Progenitor cell of endocrine pancreas (in vitro differentiated cells): ENCODE results near the gene UBAP1L. TPM values are rescaled to one million over a fixed set of nuclear protein-coding genes. Genes with fewer than 3 reads are reported as not detected.

Experiments
- DNase-seq: peaks from one replicate; pipeline ENCODE4 v3.0.0; 2021; ENCODE audit warnings: low spot score; ENCODE audit not compliant: unreplicated experiment
- H3K27ac Mint-ChIP-seq: 2 replicates; pipeline ENCODE4 v1.8.0; 2021; ENCODE audit warnings: mild to moderate bottlenecking, moderate library complexity, mixed read lengths
- H3K27me3 Mint-ChIP-seq: 2 replicates; pipeline ENCODE4 v1.8.0; 2021; ENCODE audit warnings: mixed read lengths
- H3K36me3 Mint-ChIP-seq: 2 replicates; pipeline ENCODE4 v1.8.0; 2022; ENCODE audit warnings: mixed read lengths; ENCODE audit not compliant: insufficient read depth
- H3K4me1 Mint-ChIP-seq: 2 replicates; pipeline ENCODE4 v1.8.0; 2021; ENCODE audit warnings: low read depth, mixed read lengths
- H3K4me3 Mint-ChIP-seq: 2 replicates; pipeline ENCODE4 v1.8.0; 2021; ENCODE audit warnings: low read depth, mild to moderate bottlenecking, moderate library complexity, mixed read lengths
- H3K9me3 Mint-ChIP-seq: 2 replicates; pipeline ENCODE4 v1.8.0; 2021; ENCODE audit warnings: low read depth, mixed read lengths
- total RNA-seq: library from RNA; stranded (reverse); gene quantifications from 2 replicates; pipeline ENCODE4 v1.2.1, GENCODE V29; 2021
- TF ChIP-seq, protein P1 (sequence below): fragments of 200-600 bp; sonication (generic); IDR thresholded peaks from one replicate; pipeline ENCODE4 v1.5.0; 2021; ENCODE audit warnings: antibody characterized with exemption, mild to moderate bottlenecking; ENCODE audit not compliant: unreplicated experiment

The UBAP1L gene
- total RNA-seq, 1 donor from 2014 or later = 5.8 TPM

GRCh38 chr15:65099336-65099735 lies 15.7 kb downstream of the UBAP1L start:
- Mint-ChIP-seq H3K4me1 (peaks cover 2% of the 10 kb centered on the region), H3K27ac (no peak overlapping the region), H3K36me3 (peaks cover 13% of the 10 kb centered on the region), H3K9me3 (no peaks in the 10 kb centered on the region), H3K27me3 (peaks cover 8% of the 10 kb centered on the region), H3K4me3 (no peak overlapping the region)
- TF ChIP-seq, protein P1, sequence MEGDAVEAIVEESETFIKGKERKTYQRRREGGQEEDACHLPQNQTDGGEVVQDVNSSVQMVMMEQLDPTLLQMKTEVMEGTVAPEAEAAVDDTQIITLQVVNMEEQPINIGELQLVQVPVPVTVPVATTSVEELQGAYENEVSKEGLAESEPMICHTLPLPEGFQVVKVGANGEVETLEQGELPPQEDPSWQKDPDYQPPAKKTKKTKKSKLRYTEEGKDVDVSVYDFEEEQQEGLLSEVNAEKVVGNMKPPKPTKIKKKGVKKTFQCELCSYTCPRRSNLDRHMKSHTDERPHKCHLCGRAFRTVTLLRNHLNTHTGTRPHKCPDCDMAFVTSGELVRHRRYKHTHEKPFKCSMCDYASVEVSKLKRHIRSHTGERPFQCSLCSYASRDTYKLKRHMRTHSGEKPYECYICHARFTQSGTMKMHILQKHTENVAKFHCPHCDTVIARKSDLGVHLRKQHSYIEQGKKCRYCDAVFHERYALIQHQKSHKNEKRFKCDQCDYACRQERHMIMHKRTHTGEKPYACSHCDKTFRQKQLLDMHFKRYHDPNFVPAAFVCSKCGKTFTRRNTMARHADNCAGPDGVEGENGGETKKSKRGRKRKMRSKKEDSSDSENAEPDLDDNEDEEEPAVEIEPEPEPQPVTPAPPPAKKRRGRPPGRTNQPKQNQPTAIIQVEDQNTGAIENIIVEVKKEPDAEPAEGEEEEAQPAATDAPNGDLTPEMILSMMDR = no peak
- no peak for DNase-seq

DNA sequence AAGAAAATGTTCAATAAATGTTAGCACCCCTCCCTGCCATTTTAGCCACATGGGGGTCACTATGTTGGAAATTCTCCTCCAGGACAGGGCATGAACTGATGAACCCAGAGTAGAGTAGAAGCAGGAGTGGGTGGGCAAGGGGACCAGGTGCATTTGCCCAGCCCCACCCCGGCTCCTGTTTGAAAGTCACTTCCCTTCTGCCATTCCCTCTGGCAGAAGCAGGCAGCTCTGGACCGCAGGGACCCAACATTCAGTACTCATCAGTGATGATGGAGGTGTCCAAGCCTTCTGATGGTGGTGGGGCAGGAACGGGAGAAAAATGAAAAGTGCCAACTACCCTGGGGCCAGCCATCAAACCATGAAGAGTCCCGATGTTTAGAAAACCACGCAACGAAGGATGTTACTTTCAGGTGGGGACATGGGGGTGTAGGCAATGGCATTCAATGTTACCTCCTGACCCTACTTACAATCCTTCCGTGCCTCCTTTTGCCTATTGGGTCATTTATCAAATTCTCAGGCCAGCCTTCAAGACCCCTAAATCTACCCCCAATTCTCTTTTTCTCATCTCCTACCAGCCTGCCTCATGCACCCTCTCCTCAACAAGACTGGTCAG lies 17.2 kb downstream of the UBAP1L start:
- peaks cover 2% of the 10 kb centered on the region for H3K4me1 Mint-ChIP-seq
- no peak overlapping the region for H3K27ac Mint-ChIP-seq
- no peaks in the 10 kb centered on the region for H3K9me3 Mint-ChIP-seq
- no peak overlapping the region for H3K4me3 Mint-ChIP-seq
- peaks cover 2% of the 10 kb centered on the region for H3K27me3 Mint-ChIP-seq
- DNase-seq = no peak
- peaks cover 13% of the 10 kb centered on the region for H3K36me3 Mint-ChIP-seq
- TF ChIP-seq, protein P1 = no peak

DNA sequence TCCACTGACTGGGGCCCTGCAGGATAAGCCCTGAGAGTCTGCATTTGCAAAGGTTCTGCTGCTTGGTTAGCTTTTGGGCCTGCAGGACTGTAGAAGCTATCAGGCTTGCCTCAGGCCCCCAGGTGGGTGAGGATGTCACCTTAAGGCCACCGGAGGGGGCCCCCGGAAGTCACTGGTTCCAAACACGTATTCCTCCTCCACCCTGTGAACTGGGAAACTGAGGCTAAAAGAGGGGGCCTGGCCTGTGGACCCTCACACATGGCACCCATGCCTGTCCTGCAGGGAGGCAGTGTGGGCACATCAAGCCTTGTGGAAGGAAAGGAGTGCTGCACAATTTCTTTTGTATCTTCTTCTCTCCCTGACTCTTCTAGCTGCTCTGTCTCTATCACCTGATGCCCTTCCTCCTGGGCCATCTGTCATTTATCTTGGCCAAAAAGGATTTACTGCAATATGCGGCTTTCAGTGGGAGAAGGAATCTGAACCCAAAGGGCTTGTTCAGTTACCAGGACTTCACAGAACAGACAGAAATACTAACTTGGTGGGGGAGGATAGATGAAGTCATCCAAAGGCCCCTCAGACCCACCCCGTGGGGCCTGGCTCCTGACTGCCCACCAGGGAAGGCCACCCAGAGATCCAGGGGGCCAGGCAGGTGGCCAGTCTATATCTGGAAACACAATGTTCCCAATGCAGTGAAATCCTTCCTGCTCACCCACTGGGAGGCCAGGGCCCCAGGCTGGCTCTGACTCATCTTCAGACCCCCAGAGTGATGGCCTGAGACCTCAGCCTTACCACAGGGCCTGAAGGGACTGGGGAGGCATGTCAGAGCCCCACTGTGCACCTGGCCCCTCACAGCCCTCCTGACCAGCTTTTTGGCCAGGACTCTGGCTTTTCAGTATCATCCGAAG lies 18.3 kb downstream of the UBAP1L start:
- H3K9me3 Mint-ChIP-seq = no peaks in the 10 kb centered on the region
- DNase-seq = no peak
- TF ChIP-seq, protein P1 = no peak
- no peak overlapping the region for H3K4me3 Mint-ChIP-seq
- peaks cover 2% of the 10 kb centered on the region for H3K27me3 Mint-ChIP-seq
- H3K36me3 Mint-ChIP-seq = peaks cover 13% of the 10 kb centered on the region
- H3K4me1 Mint-ChIP-seq = peaks cover 2% of the 10 kb centered on the region
- no peak overlapping the region for H3K27ac Mint-ChIP-seq

DNA sequence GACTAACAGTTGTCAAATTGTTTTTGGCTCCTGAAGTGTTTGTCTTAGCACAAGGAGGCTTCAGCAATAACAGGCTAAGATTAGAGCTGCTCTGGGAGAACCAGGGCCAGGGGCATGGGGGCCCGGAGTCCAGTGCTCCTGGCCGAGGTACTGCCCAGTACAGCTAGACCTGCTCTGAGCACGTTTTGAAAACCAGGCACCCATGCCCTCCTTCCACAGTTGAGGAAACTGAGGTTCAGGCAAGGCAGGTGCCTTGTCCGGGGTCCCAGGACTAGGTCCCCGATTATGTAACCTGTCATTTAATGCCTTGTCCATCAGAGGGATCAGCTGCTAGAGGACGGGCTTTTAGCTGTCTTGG lies 19.3 kb downstream of the UBAP1L start:
- no peak overlapping the region for H3K4me3 Mint-ChIP-seq
- H3K4me1 Mint-ChIP-seq = no peaks in the 10 kb centered on the region
- H3K36me3 Mint-ChIP-seq = peaks cover 11% of the 10 kb centered on the region
- no peaks in the 10 kb centered on the region for H3K9me3 Mint-ChIP-seq
- TF ChIP-seq, protein P1 = no peak
- DNase-seq = no peak
- no peaks in the 10 kb centered on the region for H3K27me3 Mint-ChIP-seq
- no peak overlapping the region for H3K27ac Mint-ChIP-seq

DNA sequence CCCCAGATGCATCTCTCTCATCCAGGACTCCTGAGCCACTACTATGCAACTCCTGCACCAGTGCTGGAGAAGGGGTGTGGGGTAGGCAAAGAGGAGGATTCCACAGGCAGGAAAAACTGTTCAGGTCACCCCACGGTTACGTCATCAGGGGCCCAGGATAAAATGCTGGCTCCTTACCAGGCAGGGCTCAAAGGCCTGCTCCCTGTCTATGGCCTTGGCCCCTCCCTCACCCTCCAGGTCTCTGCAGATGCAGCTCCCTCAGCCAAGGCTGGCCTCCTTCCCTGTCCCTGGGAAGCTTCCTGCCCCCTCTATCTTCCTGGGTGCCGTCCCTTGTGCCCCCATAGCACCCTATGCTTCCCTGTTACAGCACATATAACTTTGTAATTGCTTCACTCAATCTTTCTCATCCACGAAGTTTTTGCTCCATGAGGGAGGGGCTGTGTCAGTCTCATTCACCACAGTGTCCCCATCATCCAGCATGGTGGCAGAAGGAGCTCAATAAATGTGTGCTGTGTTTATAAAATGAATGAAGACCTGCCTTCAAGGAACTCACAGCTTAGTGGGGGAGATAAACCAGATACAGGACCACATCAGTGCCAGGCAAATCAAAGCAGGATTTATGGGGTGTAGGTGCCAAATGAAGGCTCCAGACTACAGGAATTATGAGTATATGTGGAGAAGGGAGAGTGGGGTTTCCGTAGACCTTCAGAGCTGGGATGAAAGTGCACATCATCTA lies 19.8 kb downstream of the UBAP1L start:
- no peak for DNase-seq
- no peaks in the 10 kb centered on the region for H3K9me3 Mint-ChIP-seq
- peaks cover 9% of the 10 kb centered on the region for H3K36me3 Mint-ChIP-seq
- no peaks in the 10 kb centered on the region for H3K27me3 Mint-ChIP-seq
- no peak overlapping the region for H3K4me3 Mint-ChIP-seq
- no peaks in the 10 kb centered on the region for H3K4me1 Mint-ChIP-seq
- TF ChIP-seq, protein P1 = no peak
- no peak overlapping the region for H3K27ac Mint-ChIP-seq
